ENCODE measurements around the gene MAP3K21.
A peak's percentile ranks its signal among the peaks of the same experiment; 100 is the strongest.

The MAP3K21 gene

DNA sequence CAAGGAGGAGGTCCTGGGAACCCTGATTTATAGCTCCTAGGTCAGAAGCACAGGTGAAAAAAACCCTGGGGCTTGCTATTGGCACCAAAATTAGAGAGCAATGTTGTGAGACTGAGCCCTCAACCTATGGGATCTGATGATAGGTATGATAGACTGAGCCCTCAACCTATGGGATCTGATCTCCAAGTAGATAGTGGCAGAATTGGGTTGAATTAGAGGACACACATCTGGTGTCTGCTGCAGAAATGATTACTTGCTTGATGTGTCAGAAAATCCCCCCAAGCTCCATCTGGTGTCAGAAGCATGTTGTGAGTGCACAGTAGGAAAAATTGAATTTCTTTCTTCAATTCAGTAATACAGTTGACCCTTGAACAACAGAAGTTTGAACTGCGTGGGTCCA, 62.4 kb downstream of the MAP3K21 start:
- no peak for DNase-seq (ENCODE audit: low spot score)

DNA sequence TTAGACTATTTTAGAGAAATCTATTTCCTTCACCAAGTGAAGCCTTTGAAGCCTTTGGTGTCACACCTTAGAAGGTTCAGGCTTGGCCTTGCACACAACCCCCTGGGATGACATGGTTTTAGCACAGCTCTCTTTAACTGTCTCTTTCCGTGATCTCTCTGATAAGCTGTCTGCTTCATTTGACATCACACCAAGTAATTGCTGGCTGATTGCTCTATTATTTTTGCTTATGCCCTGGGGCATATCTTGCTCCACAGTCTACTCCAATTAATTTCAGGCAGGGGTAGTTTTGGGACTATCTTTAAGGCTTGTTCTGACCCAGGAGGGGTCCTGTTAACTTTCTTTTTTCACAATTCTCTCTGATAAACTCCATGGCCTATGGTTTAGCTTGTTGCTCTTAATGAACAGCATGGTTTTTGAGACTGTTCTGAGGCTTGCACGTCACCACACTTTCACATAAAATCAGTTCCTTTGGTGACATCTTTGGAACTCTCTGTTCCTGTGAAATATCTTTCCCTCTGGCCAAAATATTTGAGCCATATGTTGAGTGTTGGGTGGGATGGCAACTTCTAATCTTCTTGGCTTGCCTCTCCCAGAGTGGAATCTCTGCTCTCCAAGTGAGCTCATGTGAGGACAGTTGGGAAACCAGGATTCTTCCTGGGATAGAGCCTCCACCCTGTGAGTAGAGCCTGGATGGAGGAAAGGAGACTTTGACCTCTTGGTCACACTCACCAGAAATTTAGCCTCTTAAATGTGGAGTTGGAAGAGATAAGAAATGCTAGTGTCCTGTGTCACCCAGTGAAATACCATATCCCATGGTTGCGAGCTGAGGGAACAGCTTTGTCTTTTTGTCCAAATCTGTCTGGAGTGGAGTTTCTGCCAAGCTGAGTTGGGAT, 63.6 kb downstream of the MAP3K21 start:
- no peak for DNase-seq (ENCODE audit: low spot score)

DNA sequence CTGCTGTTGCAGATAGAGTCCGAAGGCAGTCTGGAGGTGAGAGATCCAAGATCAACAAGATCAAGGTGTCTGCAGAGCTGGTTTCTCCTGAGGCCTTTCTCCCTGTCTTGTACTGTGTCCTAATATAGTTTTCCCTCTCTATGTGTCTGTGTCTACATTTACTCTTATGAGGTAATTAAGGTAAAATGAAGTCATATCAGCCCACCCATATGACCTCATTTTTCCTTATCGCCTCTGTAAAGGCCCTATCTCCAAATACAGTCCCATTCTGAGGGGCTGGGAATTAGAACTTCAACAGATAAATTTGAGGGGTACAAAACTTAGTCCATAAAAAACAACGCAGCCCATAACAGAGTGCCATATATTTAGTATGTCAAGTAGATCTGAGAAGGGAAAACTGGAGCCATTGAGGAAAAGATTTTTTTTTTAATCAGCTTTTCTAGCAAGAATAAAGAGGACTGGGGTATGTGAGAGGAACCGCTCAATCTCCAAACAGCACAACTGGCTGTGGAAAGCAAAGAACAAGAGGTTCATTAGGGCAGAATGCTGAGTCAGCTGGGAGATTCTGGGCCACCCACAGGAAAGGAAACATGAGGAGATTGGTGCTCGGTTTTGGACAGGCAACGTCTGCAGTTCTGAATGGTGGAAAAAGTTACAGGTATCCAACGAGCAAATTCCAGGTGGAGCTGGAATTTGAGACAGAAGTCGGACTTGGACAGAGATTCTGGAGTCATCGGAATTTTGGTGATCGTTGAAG, 65.7 kb downstream of the MAP3K21 start:
- DNase-seq (ENCODE audit: low spot score): no peak

DNA sequence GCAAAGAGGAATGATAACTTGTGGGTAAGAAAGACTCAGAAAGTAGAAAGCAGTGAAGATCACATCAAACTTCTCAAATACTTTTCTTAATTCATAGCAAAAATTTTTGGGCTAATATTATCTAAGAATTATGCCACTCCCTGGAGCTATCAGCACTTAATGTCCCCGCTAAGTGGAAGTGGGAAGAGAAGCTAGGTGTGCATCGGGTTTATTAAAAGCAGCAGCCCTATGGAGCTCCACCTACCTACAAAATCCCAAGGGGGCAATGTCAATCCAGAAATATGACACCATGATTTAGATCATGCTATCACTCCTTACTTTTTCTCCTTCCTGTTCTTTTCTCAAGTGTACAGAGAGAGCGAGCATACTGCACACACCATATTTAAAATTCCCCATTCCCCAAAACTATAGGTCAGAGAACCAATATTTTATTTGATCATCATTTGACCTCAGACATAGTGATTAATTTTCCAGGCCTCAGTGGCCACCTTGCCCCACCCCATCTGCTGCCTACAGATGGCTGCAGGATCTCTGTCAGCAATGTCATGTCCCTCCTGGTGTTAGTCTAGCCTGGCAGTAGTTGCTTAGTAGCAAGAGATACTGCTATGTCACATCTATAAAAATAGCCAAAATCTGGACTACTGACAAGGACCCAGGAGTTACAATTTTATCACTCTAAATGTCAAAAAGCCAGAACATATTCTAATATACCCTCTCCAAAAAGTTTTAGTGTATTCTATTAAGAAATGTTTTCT, 66.6 kb downstream of the MAP3K21 start:
- DNase-seq (ENCODE audit: low spot score): no peak

DNA sequence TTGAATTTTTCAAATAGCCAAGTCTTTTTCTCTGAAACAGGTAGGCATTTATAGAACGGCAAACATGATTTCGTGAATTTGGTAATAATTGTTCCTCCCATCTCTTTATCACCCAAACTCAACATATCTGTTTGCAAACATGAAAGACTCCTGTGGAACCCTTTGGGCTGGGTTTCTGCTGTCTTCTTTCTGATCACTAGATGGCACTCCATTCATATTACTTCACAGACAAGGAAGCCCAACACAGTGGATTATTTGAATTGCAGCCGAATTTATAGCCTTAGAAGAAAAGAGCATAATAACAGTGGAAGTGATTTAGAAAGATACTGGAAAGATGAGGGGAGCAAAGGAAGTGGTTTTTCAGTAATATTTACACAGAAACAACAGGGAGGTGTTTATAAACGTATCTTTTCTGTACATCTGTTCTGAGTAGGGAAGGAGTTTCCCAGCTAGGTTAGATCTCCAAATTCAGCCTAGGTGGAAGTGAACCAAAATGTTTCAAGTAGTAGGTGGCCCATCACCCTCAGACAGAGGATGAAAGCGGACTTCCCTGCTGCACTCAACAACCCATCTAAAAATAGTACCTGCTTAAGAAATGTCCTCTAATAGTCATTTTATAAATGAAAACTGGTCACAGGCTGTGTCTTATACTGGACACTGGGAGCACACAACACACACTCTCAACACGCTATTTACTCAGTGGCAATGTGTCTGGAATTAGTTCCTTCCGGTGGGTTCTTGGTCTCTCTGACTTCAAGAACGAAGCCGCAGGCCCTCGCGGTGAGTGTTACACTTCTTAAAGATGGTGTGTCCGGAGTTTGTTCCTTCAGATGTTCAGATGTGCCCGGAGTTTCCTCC, 67.6 kb downstream of the MAP3K21 start:
- DNase-seq (ENCODE audit: low spot score): peak; percentile 56

DNA sequence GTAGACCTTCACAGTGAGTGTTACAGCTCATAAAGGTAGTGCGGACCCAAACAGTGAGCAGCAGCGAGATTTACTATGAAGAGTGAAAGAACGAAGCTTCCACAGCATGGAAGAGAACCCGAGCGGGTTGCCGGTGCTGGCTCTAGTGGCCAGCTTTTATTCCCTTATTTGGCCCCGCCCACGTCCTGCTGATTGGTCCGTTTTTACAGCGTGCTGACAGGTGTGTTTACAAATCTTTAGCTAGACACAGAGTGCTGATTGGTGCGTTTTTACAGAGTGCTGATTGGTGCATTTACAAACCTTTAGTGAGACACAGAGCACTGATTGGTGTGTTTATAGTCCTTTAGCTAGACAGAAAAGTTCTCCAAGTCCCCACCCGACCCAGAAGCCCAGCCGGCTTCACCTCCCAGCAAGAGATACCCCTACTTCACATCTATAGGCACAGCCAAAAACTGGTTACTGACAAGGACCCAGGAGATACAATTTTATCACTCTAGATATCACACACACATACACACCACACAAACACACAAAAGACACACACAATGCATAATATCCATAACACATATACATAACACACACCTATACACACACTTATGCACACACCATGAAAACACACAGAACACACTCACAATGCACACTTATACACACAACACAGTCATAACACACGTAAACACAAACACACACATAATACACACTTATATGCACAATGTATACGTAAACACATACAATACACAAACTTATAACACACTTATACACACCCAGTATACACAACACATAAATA, 68.5 kb downstream of the MAP3K21 start:
- DNase-seq (ENCODE audit: low spot score): no peak

DNA sequence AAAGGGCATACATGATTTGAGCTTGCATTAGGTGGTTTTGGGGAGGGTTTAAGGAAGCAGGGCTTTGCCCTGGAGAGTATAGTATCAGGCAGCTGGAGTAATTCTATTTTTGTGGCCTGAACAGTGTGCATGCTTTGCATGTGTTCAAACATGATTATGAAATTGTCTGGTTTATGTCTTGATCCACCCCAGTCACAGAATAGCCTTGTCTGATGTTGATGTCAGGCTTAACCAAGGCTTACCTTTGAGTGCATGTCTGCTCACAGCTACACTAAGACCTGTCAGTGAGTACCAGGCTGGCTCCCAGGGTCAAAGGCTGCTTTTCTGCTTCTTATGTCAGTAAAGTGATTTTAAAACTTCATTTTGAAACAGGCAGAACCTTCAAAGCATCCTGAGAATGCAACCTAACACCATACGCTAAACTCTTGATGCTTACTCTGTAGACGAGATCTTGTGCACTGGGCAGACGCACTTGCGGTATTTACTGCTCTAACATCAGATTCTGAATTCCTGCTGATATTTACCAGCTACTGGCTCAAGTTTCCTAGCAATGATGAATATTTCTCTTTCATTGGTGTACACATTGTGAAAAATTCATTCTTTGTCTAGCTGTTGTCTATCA, 78.9 kb downstream of the MAP3K21 start:
- no peak for DNase-seq (ENCODE audit: low spot score)

DNA sequence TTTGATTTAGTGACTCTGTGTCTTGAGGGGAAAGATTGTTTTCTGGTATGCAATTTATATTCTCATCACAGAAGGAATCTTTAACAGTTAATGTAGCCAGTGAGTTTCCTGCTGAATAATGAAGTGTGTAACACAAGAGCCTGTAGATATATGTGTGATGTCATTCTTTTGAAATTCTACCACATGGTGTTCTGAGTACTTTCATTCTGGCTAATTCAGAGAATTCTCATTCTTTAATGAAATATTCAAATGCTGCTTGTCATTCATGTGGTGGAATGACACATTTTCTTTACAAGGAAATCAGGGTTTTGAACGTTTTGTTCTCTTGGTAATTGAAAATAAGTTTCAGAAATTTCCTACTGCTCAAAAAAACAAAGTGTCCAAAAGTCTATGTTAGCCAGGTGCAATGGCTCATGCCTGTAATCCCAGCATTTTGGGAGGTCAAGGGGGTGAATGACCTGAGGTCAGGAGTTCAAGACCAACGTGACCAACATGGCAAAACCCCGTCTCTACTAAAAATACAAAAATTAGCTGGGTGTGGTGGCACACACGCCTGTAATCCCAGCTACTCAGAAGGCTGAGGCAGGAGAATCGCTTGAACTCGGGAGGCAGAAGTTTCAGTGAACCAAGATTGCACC, 79.6 kb downstream of the MAP3K21 start:
- DNase-seq (ENCODE audit: low spot score): no peak

DNA sequence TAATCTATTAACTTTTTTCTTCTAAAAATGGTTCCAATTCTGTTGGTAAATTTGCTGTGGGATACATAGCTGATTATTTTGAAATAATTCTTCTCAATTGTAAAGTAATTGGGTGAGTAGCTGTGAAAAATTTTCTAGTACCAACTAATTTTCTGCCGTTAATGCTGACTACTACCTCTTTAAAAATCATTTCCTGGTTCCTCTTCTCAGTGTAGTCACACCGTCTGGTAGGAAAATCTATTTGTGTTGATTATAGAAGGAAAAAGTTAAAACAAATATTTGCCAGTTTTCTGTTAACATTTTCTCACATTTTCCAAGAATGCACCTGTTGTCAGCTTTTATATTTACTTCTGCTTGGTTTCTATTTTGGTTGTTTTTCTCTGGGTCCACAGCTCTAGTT, 82.0 kb downstream of the MAP3K21 start:
- no peak for DNase-seq (ENCODE audit: low spot score)

DNA sequence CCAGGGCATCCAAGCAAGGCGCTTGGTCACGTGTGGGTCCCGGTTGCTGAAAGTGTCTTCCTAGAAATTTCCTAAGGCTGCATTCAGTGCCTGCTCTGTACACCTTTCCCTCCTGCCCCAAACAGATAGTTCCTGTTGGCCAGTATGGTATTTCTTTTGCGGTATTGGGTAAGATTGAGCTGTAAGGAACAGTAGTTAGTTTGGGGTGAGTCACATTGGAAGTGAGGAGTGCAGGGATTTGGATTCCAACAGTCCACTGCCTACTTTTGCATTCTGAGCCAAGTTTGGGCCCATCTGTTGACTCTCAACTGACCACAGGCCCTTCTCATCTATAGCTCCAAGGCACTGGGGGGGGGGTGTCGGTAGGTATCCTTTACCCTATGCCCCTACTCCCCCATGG, 83.4 kb downstream of the MAP3K21 start:
- DNase-seq (ENCODE audit: low spot score): no peak

DNA sequence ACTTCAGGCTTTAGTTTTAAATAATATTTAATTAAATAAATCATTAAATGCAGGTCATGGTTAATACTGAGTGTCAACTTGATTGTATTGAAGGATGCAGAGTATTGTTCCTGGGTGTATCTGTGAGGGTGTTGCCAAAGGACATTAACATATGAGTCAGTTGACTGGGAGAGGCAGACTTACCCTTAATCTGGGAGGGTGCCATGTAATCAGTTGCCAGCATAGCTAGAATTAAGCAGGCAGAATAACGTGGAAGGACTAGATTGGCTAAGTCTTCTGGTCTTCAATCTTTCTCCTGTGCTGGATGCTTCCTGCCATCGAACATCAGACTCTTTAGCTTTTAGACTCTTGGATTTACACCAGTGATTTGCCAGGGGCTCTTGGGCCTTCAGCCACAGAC, 85.3 kb downstream of the MAP3K21 start:
- DNase-seq (ENCODE audit: low spot score): no peak

DNA sequence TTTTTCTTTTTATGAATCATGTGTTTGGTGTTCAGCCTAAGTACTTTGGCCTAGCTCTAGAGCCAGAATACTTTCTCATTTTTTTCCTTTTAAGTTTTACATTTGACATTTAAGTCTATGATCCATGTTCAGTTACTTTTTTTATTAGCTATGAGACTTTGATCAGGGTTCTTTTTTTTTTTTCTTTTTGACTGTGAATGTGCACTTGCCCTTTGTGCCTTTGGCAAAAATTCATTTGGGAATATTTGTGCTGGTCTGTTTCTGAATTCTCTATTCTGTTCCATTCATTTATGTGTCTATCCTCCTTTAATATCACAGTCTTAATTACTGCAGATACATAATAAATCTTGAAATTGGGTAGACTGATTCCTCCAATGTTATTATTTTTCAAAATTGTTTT, 93.8 kb downstream of the MAP3K21 start:
- DNase-seq (ENCODE audit: low spot score): no peak

DNA sequence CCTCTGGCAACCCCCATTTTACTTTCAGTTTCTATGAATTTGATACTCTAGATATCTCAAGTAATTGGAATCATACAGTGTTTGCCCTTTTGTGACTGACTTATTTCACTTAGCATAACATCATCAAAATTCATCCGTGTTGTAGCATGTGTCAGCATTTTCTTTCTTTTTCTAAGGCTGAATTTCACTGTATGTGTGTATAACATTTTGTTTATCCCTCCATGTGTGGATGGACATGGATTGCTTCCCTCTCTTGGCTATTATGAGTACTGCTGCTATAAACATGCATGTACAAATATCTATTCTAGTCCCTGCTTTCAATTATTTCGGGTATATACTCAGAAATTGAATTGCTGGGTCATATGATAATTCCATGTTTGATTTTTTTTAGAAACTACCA, 97.3 kb downstream of the MAP3K21 start:
- DNase-seq (ENCODE audit: low spot score): no peak

DNA sequence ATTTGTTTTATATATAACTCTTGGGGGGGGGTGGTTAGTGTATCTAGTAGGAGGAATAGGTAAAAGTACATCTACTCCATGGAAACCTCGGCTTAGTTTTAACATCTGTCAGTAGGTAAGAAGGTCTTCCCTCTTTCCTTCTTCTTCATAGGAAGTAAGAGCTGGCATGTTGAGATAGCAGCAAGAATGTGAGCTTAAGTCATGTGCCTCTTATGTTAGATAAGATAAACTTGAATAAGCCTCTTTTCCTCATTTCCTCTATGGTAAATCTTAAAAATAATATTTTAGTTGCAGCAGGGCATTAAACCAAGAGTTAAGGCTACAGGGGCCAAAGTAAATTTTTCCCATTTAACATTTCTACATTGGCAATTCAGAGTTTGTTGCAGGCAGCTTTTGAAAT, 100.4 kb downstream of the MAP3K21 start:
- DNase-seq (ENCODE audit: low spot score): no peak

DNA sequence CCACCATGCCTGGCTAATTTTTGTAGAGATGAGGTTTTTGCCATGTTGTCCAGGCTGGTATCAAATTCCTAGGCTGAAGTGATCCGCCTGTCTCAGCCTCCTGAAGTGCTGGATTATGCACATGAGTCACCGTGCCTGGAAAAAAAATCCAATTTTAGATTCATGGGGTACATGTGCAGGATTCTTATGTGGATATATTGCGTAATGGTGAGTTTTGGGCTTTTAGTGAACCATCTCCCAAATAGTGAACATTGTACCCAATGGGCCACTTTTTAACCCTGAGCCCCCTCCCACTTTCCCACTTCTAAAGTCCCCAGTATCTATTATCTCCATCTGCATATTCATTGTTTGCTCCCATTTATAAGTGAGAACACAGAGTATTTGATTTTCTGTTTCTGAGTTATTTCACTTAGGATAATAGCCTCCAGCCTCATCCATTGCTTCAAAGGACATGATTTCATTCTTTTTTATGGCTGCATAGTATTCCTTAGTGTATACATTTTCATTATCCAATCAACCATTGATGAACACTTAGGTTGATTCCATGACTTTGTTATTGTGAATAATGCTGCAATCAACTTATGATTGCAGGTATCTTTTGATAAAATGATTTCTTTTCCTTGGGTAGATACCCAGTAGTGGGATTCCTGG, 104.4 kb downstream of the MAP3K21 start:
- no peak for DNase-seq (ENCODE audit: low spot score)

DNA sequence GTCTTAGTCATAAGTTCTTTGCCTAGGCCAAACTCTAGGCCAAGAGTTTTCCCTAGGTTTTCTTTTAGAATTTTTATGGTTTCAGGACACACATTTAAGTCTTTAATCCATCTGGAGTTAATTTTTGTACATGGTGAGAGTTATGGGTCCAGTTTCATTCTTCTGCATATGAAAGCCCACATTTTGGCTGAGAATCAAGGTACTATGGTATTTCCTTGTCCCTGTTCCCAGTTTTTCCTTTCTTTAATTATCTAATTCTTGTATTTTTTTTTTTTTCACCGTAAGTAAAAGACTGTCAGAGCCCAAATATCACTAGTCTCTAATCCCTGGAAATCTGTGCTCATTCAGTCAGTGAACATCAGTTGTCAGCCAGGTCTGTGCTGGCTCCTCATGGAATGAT, 105.4 kb downstream of the MAP3K21 start:
- DNase-seq (ENCODE audit: low spot score): no peak

DNA sequence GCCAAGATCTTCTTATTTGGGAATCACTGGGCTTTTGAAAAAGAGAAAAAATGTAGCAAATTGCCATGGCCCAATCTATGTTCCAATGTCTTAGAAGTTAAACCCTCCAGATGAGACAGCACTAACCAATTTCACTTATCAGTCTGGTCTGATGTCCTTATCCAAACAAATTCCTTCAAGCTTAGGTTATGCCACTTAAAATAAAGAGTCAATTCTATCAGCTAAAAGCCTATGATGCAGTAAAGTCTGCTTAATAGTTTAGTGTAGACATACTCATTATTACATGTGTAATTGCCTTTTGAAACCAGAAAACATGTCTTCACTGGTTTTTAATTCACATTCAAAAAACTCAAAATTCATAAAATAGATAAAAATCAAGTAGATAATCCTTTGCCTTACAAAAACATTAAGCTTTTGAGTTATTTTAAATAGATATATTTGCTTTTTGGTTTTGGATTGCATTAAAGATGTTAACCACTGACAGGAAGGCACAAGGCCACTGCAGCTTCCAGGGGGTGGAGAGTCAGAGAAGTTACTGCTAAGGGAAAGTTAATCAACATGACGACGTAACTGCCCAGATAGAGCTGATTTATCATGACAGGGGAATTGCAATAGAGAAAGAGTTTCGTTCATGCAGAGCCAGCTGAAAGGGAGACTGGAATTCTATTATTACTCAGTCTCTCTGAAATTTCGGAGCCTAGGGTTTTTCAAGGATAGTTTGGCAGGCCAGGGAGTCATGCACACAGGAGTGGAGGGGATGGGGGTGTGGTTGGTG, 106.1 kb downstream of the MAP3K21 start:
- DNase-seq (ENCODE audit: low spot score): no peak
